Spinal cord (tissue), 10 donors: ENCODE results near the gene ERGIC2. TPM values are rescaled to one million over a fixed set of nuclear protein-coding genes. Genes with fewer than 3 reads are reported as not detected.
A peak's percentile ranks its signal among the peaks of the same experiment; 100 is the strongest.
"Not testable (repeated sequence)": the region's sequence is repeated elsewhere in the genome, so short reads cannot be mapped to it uniquely, and the experiment has no call there.

ENCODE experiments used
- DNase-seq, 6 donors: peaks; one replicate each; pipeline versions ENCODE4 v3.0.0 to v3.0.0-alpha.2; 2013 to 2015; ENCODE audit warnings: low spot score in 6 of 6, low read depth in 4 of 6
- H3K27ac ChIP-seq: one replicate; pipeline ENCODE4 v1.5.1; 2013; ENCODE audit warnings: low read depth, low read length, control low read depth
- H3K27me3 ChIP-seq: one replicate; pipeline ENCODE4 v1.6.1; 2013; ENCODE audit warnings: low read length; ENCODE audit not compliant: control insufficient read depth, insufficient read depth
- H3K36me3 ChIP-seq: one replicate; pipeline ENCODE4 v1.6.1; 2013; ENCODE audit warnings: low read length; ENCODE audit not compliant: control insufficient read depth, insufficient read depth
- H3K4me1 ChIP-seq: one replicate; pipeline ENCODE4 v1.6.1; 2013; ENCODE audit warnings: low read length; ENCODE audit not compliant: control insufficient read depth, insufficient read depth
- H3K4me3 ChIP-seq: one replicate; pipeline ENCODE4 v1.5.1; 2013; ENCODE audit warnings: low read depth, low read length, control low read depth
- H3K9me3 ChIP-seq: one replicate; pipeline ENCODE4 v1.6.1; 2013; ENCODE audit warnings: low read length; ENCODE audit not compliant: control insufficient read depth, insufficient read depth
- WGBS: methylation state at CpG from one replicate; pipeline ENCODE4 v1.1.5; 2013; ENCODE audit warnings: missing lambda C conversion rate; ENCODE audit not compliant: insufficient coverage; 5-methylcytosine and 5-hydroxymethylcytosine counted together
- polyA plus RNA-seq, 2 donors: library from polyadenylated mRNA; unstranded; fragments of 120-200 nt; gene quantifications; one replicate each; pipeline ENCODE4 v1.2.1, GENCODE V29; 2013; ENCODE audit not compliant: insufficient read length in 2 of 2
- total RNA-seq, 2 donors: library from RNA; depleted of rRNA in 1 of 2; stranded (reverse); fragments of 120-200 nt in 1 of 2; fragments of >200 nt in 1 of 2; gene quantifications; one replicate each; pipeline versions ENCODE4 v1.2.3 to v1.2.4, GENCODE V29; 2013 to 2014
- donor health status: healthy.

Gene ERGIC2
- total and polyA plus RNA-seq, 4 donors = 74.6 to 93.2 (median 88.3) TPM

- not testable (repeated sequence) for H3K4me3 ChIP-seq, DNase-seq, H3K27ac ChIP-seq, H3K9me3 ChIP-seq, H3K4me1 ChIP-seq, H3K36me3 ChIP-seq, H3K27me3 ChIP-seq
- 93% methylated on average over 14 of the region's 17 CpGs for WGBS
These were observed 4.2 kb upstream of the ERGIC2 start for GRCh38 chr12:29385194-29385593.

- DNase-seq = no peak
- Histone ChIP-seq H3K27me3 (no peaks in the 10 kb centered on the region), H3K9me3 (no peaks in the 10 kb centered on the region), H3K36me3 (no peaks in the 10 kb centered on the region), H3K4me3 (no peak overlapping the region), H3K27ac (no peak overlapping the region), H3K4me1 (no peaks in the 10 kb centered on the region)
- no CpG with 5 or more reads among the region's 2 CpGs for WGBS
These were observed 1.3 kb upstream of the ERGIC2 start for GRCh38 chr12:29382251-29382650.

- no peaks in the 10 kb centered on the region for H3K27me3 ChIP-seq
- no peak overlapping the region for H3K4me3 ChIP-seq
- 94% methylated on average over 2 of the region's 2 CpGs for WGBS
- no peaks in the 10 kb centered on the region for H3K4me1 ChIP-seq
- no peak overlapping the region for H3K27ac ChIP-seq
- H3K36me3 ChIP-seq = no peaks in the 10 kb centered on the region
- DNase-seq = no peak
- H3K9me3 ChIP-seq = no peaks in the 10 kb centered on the region
These were observed 4.9 kb downstream of the ERGIC2 start for GRCh38 chr12:29376118-29376517.

GRCh38 chr12:29374913-29375312 is 6.1 kb downstream of the ERGIC2 start:
- no peaks in the 10 kb centered on the region for H3K9me3 ChIP-seq
- no peak overlapping the region for H3K4me3 ChIP-seq
- 93% methylated on average over 2 of the region's 4 CpGs for whole genome bisulfite sequencing
- no peaks in the 10 kb centered on the region for H3K27me3 ChIP-seq
- H3K27ac ChIP-seq = no peak overlapping the region
- H3K4me1 ChIP-seq = no peaks in the 10 kb centered on the region
- H3K36me3 ChIP-seq = no peaks in the 10 kb centered on the region
- no peak for DNase-seq

- no peaks in the 10 kb centered on the region for H3K36me3 ChIP-seq
- H3K27me3 ChIP-seq = no peaks in the 10 kb centered on the region
- no peaks in the 10 kb centered on the region for H3K4me1 ChIP-seq
- H3K27ac ChIP-seq = no peak overlapping the region
- WGBS = 94% methylated on average over 2 of the region's 2 CpGs
- no peak overlapping the region for H3K4me3 ChIP-seq
- no peak for DNase-seq
- H3K9me3 ChIP-seq = no peaks in the 10 kb centered on the region
These were observed 7.0 kb downstream of the ERGIC2 start for GRCh38 chr12:29374012-29374411.

GRCh38 chr12:29365091-29365490 is 15.9 kb downstream of the ERGIC2 start:
- Histone ChIP-seq H3K27me3 (no peaks in the 10 kb centered on the region), H3K4me3 (no peak overlapping the region), H3K9me3 (no peaks in the 10 kb centered on the region), H3K36me3 (peaks cover 6% of the 10 kb centered on the region), H3K27ac (no peak overlapping the region), H3K4me1 (no peaks in the 10 kb centered on the region)
- WGBS = no CpG with 5 or more reads among the region's 2 CpGs
- no peak for DNase-seq

GRCh38 chr12:29354954-29355353 is 26.0 kb downstream of the ERGIC2 start:
- peaks cover 9% of the 10 kb centered on the region for H3K36me3 ChIP-seq
- no CpG with 5 or more reads among the region's 1 CpG for whole genome bisulfite sequencing

GRCh38 chr12:29350080-29350479 is 30.9 kb downstream of the ERGIC2 start:
- DNase-seq = peak in 3 of 6 donors; percentile 4 to 49 (median 20)
- H3K4me1 ChIP-seq = no peaks in the 10 kb centered on the region
- H3K27ac ChIP-seq = no peak overlapping the region
- H3K27me3 ChIP-seq = no peaks in the 10 kb centered on the region
- no peaks in the 10 kb centered on the region for H3K9me3 ChIP-seq
- H3K4me3 ChIP-seq = no peak overlapping the region
- peaks cover 4% of the 10 kb centered on the region for H3K36me3 ChIP-seq

More at GRCh38 chr12:29354954-29355353, 26.0 kb downstream of the ERGIC2 start:
- H3K9me3 ChIP-seq = no peaks in the 10 kb centered on the region
- no peak for DNase-seq
- H3K27ac ChIP-seq = no peak overlapping the region
- no peak overlapping the region for H3K4me3 ChIP-seq
- H3K4me1 ChIP-seq = no peaks in the 10 kb centered on the region
- H3K27me3 ChIP-seq = no peaks in the 10 kb centered on the region

GRCh38 chr12:29346769-29347421 is 34.1 kb downstream of the ERGIC2 start:
- WGBS = 100% methylated on average over 1 of the region's 3 CpGs
- Histone ChIP-seq H3K4me1 (no peaks in the 10 kb centered on the region), H3K9me3 (no peaks in the 10 kb centered on the region), H3K27me3 (no peaks in the 10 kb centered on the region), H3K27ac (no peak overlapping the region), H3K36me3 (peaks cover 7% of the 10 kb centered on the region), H3K4me3 (no peak overlapping the region)
- no peak for DNase-seq

- no CpG with 5 or more reads among the region's 2 CpGs for WGBS
- H3K27ac ChIP-seq = no peak overlapping the region
- H3K27me3 ChIP-seq = no peaks in the 10 kb centered on the region
- H3K9me3 ChIP-seq = no peaks in the 10 kb centered on the region
- H3K4me1 ChIP-seq = no peaks in the 10 kb centered on the region
- peaks cover 11% of the 10 kb centered on the region for H3K36me3 ChIP-seq
- DNase-seq = peak in 1 of 6 donors; percentile 28
- H3K4me3 ChIP-seq = no peak overlapping the region
These were observed 37.8 kb downstream of the ERGIC2 start for GRCh38 chr12:29343022-29343799.
